Neural progenitor cell (in vitro differentiated cells): ENCODE data around the gene SPATC1L.

Experiments used
- CTCF ChIP-seq: fragments of 200-600 bp; sonication (generic); IDR thresholded peaks from 2 replicates; pipeline ENCODE4 v1.5.1; 2017; ENCODE audit warnings: antibody characterized with exemption, mild to moderate bottlenecking
- EZH2 ChIP-seq: fragments of 200-600 bp; sonication (generic); IDR thresholded peaks from 2 replicates; pipeline ENCODE4 v1.6.1; 2017; ENCODE audit warnings: antibody characterized with exemption, mild to moderate bottlenecking, moderate library complexity
- EZH2phosphoT487 ChIP-seq: fragments of 200-600 bp; sonication (generic); IDR thresholded peaks from 2 replicates; pipeline ENCODE4 v1.6.1; 2017; ENCODE audit warnings: antibody characterized with exemption

GRCh38 chr21:46171996-46172862, 12.0 kb downstream of the SPATC1L start:
- TF ChIP-seq CTCF: no peak
- TF ChIP-seq EZH2: no peak
- no peak for TF ChIP-seq EZH2phosphoT487
